Measurements from ENCODE around the gene RPL23. TPM values are rescaled to one million over a fixed set of nuclear protein-coding genes. Genes with fewer than 3 reads are reported as not detected.

Gene RPL23
- total RNA-seq, 1 donor from 2014 or later = 3,404 TPM

GRCh38 chr17:38872671-38873385, 19.3 kb upstream of the RPL23 start:
- Histone ChIP-seq H3K4me2 (no peak overlapping the region), H4K20me1 (ENCODE audit: low read depth) (peaks cover 32% of the 10 kb centered on the region), H3K9me3 (ENCODE audit: low read depth) (no peaks in the 10 kb centered on the region), H3K9ac (no peak overlapping the region), H3K79me2 (ENCODE audit: low read depth) (peaks cover 72% of the 10 kb centered on the region), H3F3A (ENCODE audit: low read depth) (peaks cover 25% of the 10 kb centered on the region), H2AFZ (replicated peaks) (no peak overlapping the region), H3K27me3 (peaks cover 12% of the 10 kb centered on the region), H3K27ac (no peak overlapping the region), H3K36me3 (no peaks in the 10 kb centered on the region), H3K4me1 (peaks cover 18% of the 10 kb centered on the region), H3K4me3 (no peak overlapping the region)
- no peak for TF ChIP-seq EZH2 (IDR thresholded peaks at IDR 0.05)
- TF ChIP-seq EZH2phosphoT487 (IDR thresholded peaks at IDR 0.05) = no peak
- TF ChIP-seq CTCF (IDR thresholded peaks at IDR 0.05) = no peak
- peak overlapping the region; percentile 70 for H3K4me3 Mint-ChIP-seq
- H3K36me3 Mint-ChIP-seq = peaks cover 2% of the 10 kb centered on the region
- peaks cover 6% of the 10 kb centered on the region for H3K9me3 Mint-ChIP-seq
- no peak overlapping the region for H3K27ac Mint-ChIP-seq
- peaks cover 18% of the 10 kb centered on the region for H3K27me3 Mint-ChIP-seq (ENCODE audit: insufficient read depth, low read depth)
- DNase-seq (ENCODE audit: low spot score) = no peak
- H3K4me1 Mint-ChIP-seq = peaks cover 63% of the 10 kb centered on the region

DNA sequence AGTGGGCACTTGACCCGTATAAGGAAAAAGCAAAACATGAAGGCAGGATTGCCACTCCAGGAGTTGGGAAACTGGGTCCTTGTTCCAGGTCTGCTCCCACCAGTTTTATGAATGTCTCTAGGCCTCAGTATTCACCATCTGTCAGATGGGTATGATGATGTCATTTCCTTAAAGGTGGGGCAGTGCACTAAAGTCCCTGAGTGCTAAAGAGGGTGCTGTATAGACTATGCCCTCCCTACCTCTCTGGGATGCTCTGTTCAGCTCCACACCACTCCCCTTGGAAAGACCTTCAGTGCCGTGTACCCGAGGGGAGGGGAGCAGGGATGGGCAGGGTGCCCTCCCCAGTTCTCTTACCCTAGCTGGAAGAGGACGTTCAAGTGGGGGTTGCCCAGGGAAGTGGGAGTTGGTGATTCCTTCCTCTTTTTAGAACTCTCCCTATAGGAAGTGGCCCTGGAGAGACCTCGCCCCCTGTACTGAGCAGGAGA, 18.5 kb upstream of the RPL23 start:
- peaks cover 61% of the 10 kb centered on the region for H3K4me1 Mint-ChIP-seq
- H3K9me3 Mint-ChIP-seq = peaks cover 10% of the 10 kb centered on the region
- peaks cover 24% of the 10 kb centered on the region for H4K20me1 ChIP-seq (ENCODE audit: low read depth)
- peaks cover 25% of the 10 kb centered on the region for H3K27me3 Mint-ChIP-seq (ENCODE audit: insufficient read depth, low read depth)
- no peaks in the 10 kb centered on the region for H3K9me3 ChIP-seq (ENCODE audit: low read depth)
- peaks cover 10% of the 10 kb centered on the region for H3K4me1 ChIP-seq
- H3K79me2 ChIP-seq (ENCODE audit: low read depth) = peaks cover 68% of the 10 kb centered on the region
- no peak for DNase-seq (ENCODE audit: low spot score)
- peak overlapping the region; percentile 95 for H3K4me3 Mint-ChIP-seq
- H3K27ac ChIP-seq = no peak overlapping the region
- H3K27ac Mint-ChIP-seq = no peak overlapping the region
- H3K36me3 Mint-ChIP-seq = peaks cover 5% of the 10 kb centered on the region
- H3K36me3 ChIP-seq = no peaks in the 10 kb centered on the region
- H3K27me3 ChIP-seq = peaks cover 12% of the 10 kb centered on the region
- H3K4me2 ChIP-seq = no peak overlapping the region
- H3F3A ChIP-seq (ENCODE audit: low read depth) = peaks cover 24% of the 10 kb centered on the region
- no peak for TF ChIP-seq CTCF (IDR thresholded peaks at IDR 0.05)
- TF ChIP-seq EZH2 (IDR thresholded peaks at IDR 0.05) = no peak
- no peak for TF ChIP-seq EZH2phosphoT487 (IDR thresholded peaks at IDR 0.05)
- no peak overlapping the region for H2AFZ ChIP-seq (replicated peaks)
- H3K9ac ChIP-seq = no peak overlapping the region
- H3K4me3 ChIP-seq = no peak overlapping the region

DNA sequence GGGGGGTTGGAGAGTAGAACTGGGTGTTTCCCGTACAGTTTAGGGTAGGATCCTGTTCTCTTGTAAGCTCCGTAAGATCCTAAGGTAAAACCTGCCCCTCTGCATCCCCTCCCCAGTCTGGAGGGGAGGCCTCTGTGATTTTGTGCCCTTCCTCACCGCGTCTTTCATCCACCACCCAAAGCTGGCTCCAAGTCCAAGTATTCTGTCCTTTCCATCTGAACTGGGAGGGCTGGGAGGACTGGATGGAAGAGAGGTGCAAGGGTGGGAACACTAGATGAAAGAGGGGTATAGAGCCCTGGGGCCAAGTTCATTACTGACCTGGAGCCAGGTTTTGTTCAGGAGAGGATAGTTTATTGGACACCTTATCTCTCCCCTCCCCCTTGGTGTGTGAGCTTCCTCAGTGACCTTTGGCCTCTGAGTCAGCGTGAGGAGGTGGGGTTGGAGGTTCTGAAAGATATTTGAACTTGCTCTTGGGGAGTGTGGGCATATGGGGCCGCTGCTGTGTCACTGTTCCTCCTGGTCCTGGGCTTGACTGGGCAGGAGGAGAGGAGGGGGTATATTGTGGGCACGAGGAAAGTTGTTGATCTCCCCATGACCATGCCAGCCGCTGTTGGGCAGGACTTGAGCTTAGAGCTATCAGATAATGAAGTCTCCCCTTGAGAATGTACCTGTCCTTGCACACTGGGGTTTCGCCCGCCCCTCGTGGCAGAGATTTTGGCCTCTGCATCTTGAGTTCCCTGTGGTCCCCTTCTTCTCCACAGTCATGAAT, 17.9 kb upstream of the RPL23 start:
- Mint-ChIP-seq H3K27ac (peak overlapping the region; percentile 93), H3K36me3 (peaks cover 5% of the 10 kb centered on the region), H3K4me1 (peaks cover 56% of the 10 kb centered on the region), H3K4me3 (peak overlapping the region; percentile 95), H3K9me3 (peaks cover 10% of the 10 kb centered on the region), H3K27me3 (ENCODE audit: insufficient read depth, low read depth) (peaks cover 28% of the 10 kb centered on the region)
- Histone ChIP-seq H3K79me2 (ENCODE audit: low read depth) (peaks cover 61% of the 10 kb centered on the region), H3K4me1 (peaks cover 9% of the 10 kb centered on the region), H3K4me2 (peak overlapping the region; percentile 87), H3K36me3 (no peaks in the 10 kb centered on the region), H2AFZ (replicated peaks) (no peak overlapping the region), H3F3A (ENCODE audit: low read depth) (peaks cover 24% of the 10 kb centered on the region), H3K27me3 (peaks cover 12% of the 10 kb centered on the region), H4K20me1 (ENCODE audit: low read depth) (peaks cover 23% of the 10 kb centered on the region), H3K9me3 (ENCODE audit: low read depth) (no peaks in the 10 kb centered on the region), H3K4me3 (peak overlapping the region; percentile 93), H3K27ac (no peak overlapping the region), H3K9ac (peak overlapping the region; percentile 76)
- no peak for TF ChIP-seq EZH2phosphoT487 (IDR thresholded peaks at IDR 0.05)
- TF ChIP-seq EZH2 (IDR thresholded peaks at IDR 0.05) = no peak
- no peak for TF ChIP-seq CTCF (IDR thresholded peaks at IDR 0.05)
- peak; percentile 17 for DNase-seq (ENCODE audit: low spot score)

Data from neural progenitor cell (in vitro differentiated cells).